Fibroblast of lung (primary cell): ENCODE results near the gene STX8.
"Not testable (repeated sequence)": the region's sequence is repeated elsewhere in the genome, so short reads cannot be mapped to it uniquely, and the experiment has no call there.

Source experiments
- CTCF ChIP-seq, 2 donors: IDR thresholded peaks in 1 of 2; conservative IDR thresholded peaks in 1 of 2; 1 replicate in 1 of 2; 2 replicates in 1 of 2; pipeline ENCODE4 v1.5.1; 2011 to 2012; ENCODE audit warnings: low read length in 2 of 2, control low read depth in 1 of 2, inconsistent platforms in 1 of 2, low read depth in 1 of 2, mild to moderate bottlenecking in 1 of 2
- EZH2 ChIP-seq: IDR thresholded peaks from 2 replicates; pipeline ENCODE4 v1.5.1; 2012; ENCODE audit warnings: low read length, control low read depth, mild to moderate bottlenecking; ENCODE audit errors: missing control alignments

DNA sequence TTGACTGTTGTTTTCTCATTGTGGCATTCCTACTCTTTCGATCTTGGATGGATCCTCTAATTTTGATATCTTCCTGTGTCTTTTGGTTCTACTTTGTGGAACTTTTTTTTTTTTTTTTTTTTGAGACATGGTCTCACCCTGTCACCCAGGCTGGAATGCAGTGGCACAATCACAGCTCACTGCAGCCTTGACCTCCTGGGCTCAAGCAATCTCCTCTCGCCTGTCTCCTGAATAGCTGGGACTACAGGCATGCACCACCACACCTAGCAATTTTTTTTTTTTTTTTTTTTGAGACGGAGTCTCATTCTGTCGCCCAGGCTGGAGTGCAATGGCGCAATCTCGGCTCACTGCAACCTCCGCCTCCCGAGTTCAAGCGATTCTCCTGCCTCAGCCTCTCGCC, 220.4 kb downstream of the STX8 start:
- TF ChIP-seq CTCF (conservative IDR thresholded peaks at IDR 0.05 in 1 of 2, IDR thresholded peaks at IDR 0.05 in 1 of 2; ENCODE audit: low read depth in 1 of 2, low read length in 2 of 2); EZH2: not testable (repeated sequence)
